HCT116 (cell line): ENCODE measurements around the gene PPP2R3C. TPM values are rescaled to one million over a fixed set of nuclear protein-coding genes. Genes with fewer than 3 reads are reported as not detected.

Experiments
- ATAC-seq: fragments of 200-7000 bp; cut with Tn5 transposase; 2 replicates; pipeline ENCODE4 v1.9.1; 2020; ENCODE audit warnings: mild to moderate bottlenecking, moderate library complexity
- BruUV-seq: library from RNA; stranded (reverse); fragments of 400-500 nt; replicated peaks from 2 replicates; lab custom pipeline; 2021; lab: Mats Ljungman, UMichigan
- CTCF ChIA-PET: fragments of 300-600 bp; sonication (Branson Sonifier 250); formaldehyde crosslinking; loops from one replicate; lab custom pipeline; 2021; ENCODE audit warnings: antibody characterized with exemption; lab: Charles Lee
- POLR2A ChIA-PET: fragments of 300-600, 350-600 bp; sonication (Branson Sonifier 250); formaldehyde crosslinking; loops from one replicate; lab custom pipeline; 2021; ENCODE audit warnings: antibody characterized with exemption; lab: Charles Lee
- RAD21 ChIA-PET, 2 experiments: fragments of 300-600 bp; sonication (Branson Sonifier 250); formaldehyde crosslinking; loops; one replicate each; lab custom pipeline; 2023; ENCODE audit warnings: low total read pairs in 2 of 2; ENCODE audit not compliant: uncharacterized antibody in 2 of 2, unreplicated experiment in 2 of 2, low non-redundant PET in 1 of 2; lab: Charles Lee
- DNase-seq: peaks from one replicate; pipeline ENCODE4 v3.0.0-alpha.2; 2010; ENCODE audit warnings: low read depth, low spot score
- H2AFZ ChIP-seq: fragments of 200-600 bp; shearing (Covaris generic), sonication (generic); 2 replicates; pipeline ENCODE4 v1.6.1; 2017; ENCODE audit warnings: low read depth, mixed run types, mixed read lengths, antibody characterized with exemption, low read length; ENCODE audit not compliant: poor library complexity, severe bottlenecking
- H3K27ac ChIP-seq: 2 replicates; pipeline ENCODE4 v1.5.1; 2012; ENCODE audit warnings: low read depth, low read length
- H3K27me3 ChIP-seq: fragments of 200-600 bp; sonication (generic); 2 replicates; pipeline ENCODE4 v1.6.1; 2016; ENCODE audit warnings: mixed run types, low read length, mixed read lengths; ENCODE audit not compliant: insufficient read depth
- H3K36me3 ChIP-seq, 2 experiments: fragments of 200-500 bp in 1 of 2; fragments of 200-600 bp in 1 of 2; sonication (Bioruptor generic) in 1 of 2; sonication (generic) in 1 of 2; 2 replicates each; pipeline versions ENCODE4 v1.5.1 to v1.6.1; 2014 to 2016; ENCODE audit warnings: low read length in 2 of 2, inconsistent platforms in 1 of 2, mixed read lengths in 1 of 2, mixed run types in 1 of 2; ENCODE audit not compliant: insufficient read depth in 2 of 2, control insufficient read depth in 1 of 2
- H3K4me1 ChIP-seq, 2 experiments: fragments of 200-600 bp in 1 of 2; sonication (generic) in 1 of 2; 2 replicates each; pipeline versions ENCODE4 v1.5.1 to v1.6.1; 2012 to 2017; ENCODE audit warnings: low read length in 2 of 2, inconsistent platforms in 1 of 2, mild to moderate bottlenecking in 1 of 2, mixed read lengths in 1 of 2, mixed run types in 1 of 2, moderate library complexity in 1 of 2; ENCODE audit not compliant: insufficient read depth in 2 of 2, control insufficient read depth in 1 of 2
- H3K4me2 ChIP-seq: fragments of 200-600 bp; sonication (generic); 2 replicates; pipeline ENCODE4 v1.6.1; 2017; ENCODE audit warnings: mixed run types, low read length, mixed read lengths
- H3K4me3 ChIP-seq, 2 experiments: fragments of 200-600 bp in 1 of 2; sonication (generic) in 1 of 2; replicated peaks in 1 of 2; 2 replicates each; pipeline ENCODE4 v1.5.1; 2011 to 2016; ENCODE audit warnings: low read length in 2 of 2, control low read depth in 1 of 2, low read depth in 1 of 2, mild to moderate bottlenecking in 1 of 2, mixed read lengths in 1 of 2, mixed run types in 1 of 2
- H3K79me2 ChIP-seq: fragments of 200-600 bp; sonication (generic); 2 replicates; pipeline ENCODE4 v1.6.1; 2017; ENCODE audit warnings: mild to moderate bottlenecking, mixed run types, low read length, moderate library complexity, mixed read lengths; ENCODE audit not compliant: insufficient read depth
- H3K9ac ChIP-seq: fragments of 200-600 bp; sonication (generic); 2 replicates; pipeline ENCODE4 v1.6.1; 2016; ENCODE audit warnings: low read length, mixed read lengths
- H3K9me2 ChIP-seq: fragments of 200-600 bp; sonication (generic), shearing (Covaris generic); 2 replicates; pipeline ENCODE4 v1.6.1; 2017; ENCODE audit warnings: mixed run types, mild to moderate bottlenecking, moderate library complexity; ENCODE audit not compliant: insufficient read depth
- H3K9me3 ChIP-seq, 2 experiments: fragments of 200-500 bp in 1 of 2; fragments of 200-600 bp in 1 of 2; sonication (Bioruptor generic) in 1 of 2; sonication (generic) in 1 of 2; 2 replicates each; pipeline ENCODE4 v1.6.1; 2014 to 2017; ENCODE audit warnings: low read length in 2 of 2, mixed read lengths in 2 of 2, inconsistent platforms in 1 of 2, low read depth in 1 of 2, mild to moderate bottlenecking in 1 of 2, mixed run types in 1 of 2, moderate library complexity in 1 of 2; ENCODE audit not compliant: control insufficient read depth in 1 of 2, insufficient read depth in 1 of 2
- H4K20me1 ChIP-seq: fragments of 200-600 bp; sonication (generic), shearing (Covaris generic); 2 replicates; pipeline ENCODE4 v1.6.1; 2017; ENCODE audit warnings: mixed run types, mild to moderate bottlenecking, moderate library complexity; ENCODE audit not compliant: insufficient read depth
- CBX3 ChIP-seq: IDR thresholded peaks from 2 replicates; pipeline ENCODE4 v1.6.1; 2012; ENCODE audit warnings: low read depth
- ELF1 ChIP-seq: IDR thresholded peaks from 2 replicates; pipeline ENCODE4 v1.6.1; 2012; ENCODE audit warnings: low read depth, borderline replicate concordance
- EZH2phosphoT487 ChIP-seq: fragments of 200-600 bp; IDR thresholded peaks from 2 replicates; pipeline ENCODE4 v1.6.1; 2018; ENCODE audit warnings: antibody characterized with exemption, borderline replicate concordance
- FOSL1 ChIP-seq: IDR thresholded peaks from 2 replicates; pipeline ENCODE4 v1.6.1; 2012; ENCODE audit warnings: low read depth
- POLR2A ChIP-seq: IDR thresholded peaks from 2 replicates; pipeline ENCODE4 v1.7.0; 2011; ENCODE audit warnings: borderline replicate concordance; ENCODE audit not compliant: insufficient read depth, insufficient read length; ENCODE audit errors: extremely low read depth
- RAD21 ChIP-seq: IDR thresholded peaks from 2 replicates; pipeline ENCODE4 v1.6.1; 2012; ENCODE audit warnings: low read depth, mild to moderate bottlenecking
- SP1 ChIP-seq: IDR thresholded peaks from 2 replicates; pipeline ENCODE4 v1.6.1; 2012; ENCODE audit warnings: low read depth
- SRF ChIP-seq: IDR thresholded peaks from 2 replicates; pipeline ENCODE4 v1.6.1; 2012; ENCODE audit warnings: low read depth
- ZNF274 ChIP-seq: fragments of 200-500 bp; sonication (Bioruptor generic); IDR thresholded peaks from 2 replicates; pipeline ENCODE4 v1.6.1; 2014; ENCODE audit warnings: mild to moderate bottlenecking, low read depth, low read length, inconsistent platforms
- intact Hi-C: fragments of 100-400 bp; cut with micrococcal nuclease; formaldehyde crosslinking; loops from 2 replicates; pipeline ENCODE4 v1.10.0; 2022
- total RNA-seq: library from RNA; stranded (reverse); gene quantifications from one replicate; pipeline ENCODE4 v1.2.1, GENCODE V29; 2021; ENCODE audit not compliant: unreplicated experiment
- TF ChIP-seq, protein P1 (sequence below): IDR thresholded peaks from 2 replicates; pipeline ENCODE4 v1.6.1; 2011; ENCODE audit warnings: mild to moderate bottlenecking, low read length, moderate library complexity; ENCODE audit not compliant: insufficient replicate concordance; ENCODE audit errors: extremely low read depth

Gene PPP2R3C
- total RNA-seq, 1 experiment from 2014 or later = 14.1 TPM

DNA sequence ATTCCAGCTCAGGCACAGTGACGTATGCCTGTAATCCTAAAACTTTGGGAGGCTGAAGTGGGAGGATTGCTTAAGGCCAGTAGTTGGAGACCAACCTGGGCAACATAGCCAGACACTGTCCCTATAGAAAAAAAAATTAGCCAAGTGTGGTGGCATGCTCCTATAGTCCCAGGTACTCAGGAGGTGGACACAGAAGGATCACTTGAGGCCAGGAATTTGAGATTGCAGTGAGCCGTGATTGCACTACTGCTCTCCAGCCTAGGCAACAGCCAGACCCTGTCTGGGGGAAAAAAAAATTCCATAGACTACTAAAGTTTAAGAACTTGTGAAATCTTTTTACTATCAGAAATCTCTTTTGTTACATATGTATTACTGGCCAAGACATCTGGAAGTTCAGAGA is 69.2 kb downstream of the PPP2R3C start:
- Histone ChIP-seq H4K20me1 (no peaks in the 10 kb centered on the region), H2AFZ (no peak overlapping the region), H3K4me3 (no peak overlapping the region), H3K27me3 (no peaks in the 10 kb centered on the region), H3K79me2 (peaks cover 6% of the 10 kb centered on the region; the same call in 1 of the 2 replicates), H3K4me2 (no peak overlapping the region), H3K27ac (no peak overlapping the region), H3K9ac (no peak overlapping the region), H3K4me1 (peaks cover under 1 to 6% of the 10 kb centered on the region in 2 experiments; a peak in 1 of 4 replicates), H3K9me2 (no peaks in the 10 kb centered on the region), H3K36me3 (no peaks in the 10 kb centered on the region), H3K9me3 (no peaks in the 10 kb centered on the region)
- RAD21 ChIA-PET = no interaction called here
- TF ChIP-seq SRF = no peak
- no peak for TF ChIP-seq SP1
- TF ChIP-seq ELF1 = no peak
- no peak for TF ChIP-seq POLR2A
- TF ChIP-seq RAD21 = no peak
- TF ChIP-seq CBX3 = no peak
- TF ChIP-seq ZNF274 = no peak
- TF ChIP-seq FOSL1 = no peak
- no peak for TF ChIP-seq EZH2phosphoT487
- TF ChIP-seq, protein P1, sequence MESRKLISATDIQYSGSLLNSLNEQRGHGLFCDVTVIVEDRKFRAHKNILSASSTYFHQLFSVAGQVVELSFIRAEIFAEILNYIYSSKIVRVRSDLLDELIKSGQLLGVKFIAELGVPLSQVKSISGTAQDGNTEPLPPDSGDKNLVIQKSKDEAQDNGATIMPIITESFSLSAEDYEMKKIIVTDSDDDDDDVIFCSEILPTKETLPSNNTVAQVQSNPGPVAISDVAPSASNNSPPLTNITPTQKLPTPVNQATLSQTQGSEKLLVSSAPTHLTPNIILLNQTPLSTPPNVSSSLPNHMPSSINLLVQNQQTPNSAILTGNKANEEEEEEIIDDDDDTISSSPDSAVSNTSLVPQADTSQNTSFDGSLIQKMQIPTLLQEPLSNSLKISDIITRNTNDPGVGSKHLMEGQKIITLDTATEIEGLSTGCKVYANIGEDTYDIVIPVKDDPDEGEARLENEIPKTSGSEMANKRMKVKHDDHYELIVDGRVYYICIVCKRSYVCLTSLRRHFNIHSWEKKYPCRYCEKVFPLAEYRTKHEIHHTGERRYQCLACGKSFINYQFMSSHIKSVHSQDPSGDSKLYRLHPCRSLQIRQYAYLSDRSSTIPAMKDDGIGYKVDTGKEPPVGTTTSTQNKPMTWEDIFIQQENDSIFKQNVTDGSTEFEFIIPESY = no peak
- POLR2A ChIA-PET = no interaction called here
- CTCF ChIA-PET = no interaction called here
- intact Hi-C loops = no loop called here
- BruUV-seq = no TSS peak
- DNase-seq (no peak), ATAC-seq (no peak)
